SK-N-SH (cell line): Measurements from ENCODE around the gene CFAP210.

Experiments used
- CTCF ChIP-seq: fragments of 200-600 bp; sonication (generic); IDR thresholded peaks from 2 replicates; pipeline ENCODE4 v1.6.1; 2017; ENCODE audit warnings: antibody characterized with exemption, mild to moderate bottlenecking, moderate library complexity
- EP300 ChIP-seq, 2 experiments: IDR thresholded peaks; 2 replicates each; pipeline versions ENCODE4 v1.4.0 to v1.6.1; 2012; ENCODE audit warnings: borderline replicate concordance in 1 of 2, low read depth in 1 of 2, low read length in 1 of 2
- FOXJ3 ChIP-seq: sonication (generic); formaldehyde crosslinking; IDR thresholded peaks from 2 replicates; pipeline ENCODE4 v1.5.1; 2020; ENCODE audit warnings: mild to moderate bottlenecking, missing genetic modification reagents
- FOXM1 ChIP-seq: IDR thresholded peaks from 2 replicates; pipeline ENCODE4 v1.4.0; 2012; ENCODE audit warnings: low read depth, mild to moderate bottlenecking
- MAX ChIP-seq: IDR thresholded peaks from 2 replicates; pipeline ENCODE4 v1.4.0; 2012; ENCODE audit warnings: low read depth
- NRF1 ChIP-seq: IDR thresholded peaks from 2 replicates; pipeline ENCODE4 v1.6.1; 2012; ENCODE audit warnings: low read depth, mild to moderate bottlenecking, low read length
- POLR2AphosphoS5 ChIP-seq: IDR thresholded peaks from 2 replicates; pipeline ENCODE4 v1.6.1; 2012; ENCODE audit warnings: low read depth, low read length
- RCOR1 ChIP-seq: fragments of 150-350 bp; IDR thresholded peaks from 2 replicates; pipeline ENCODE4 v1.6.1; 2017; ENCODE audit warnings: antibody characterized with exemption, low read length
- REST ChIP-seq: IDR thresholded peaks from 2 replicates; pipeline ENCODE4 v1.6.1; 2012; ENCODE audit warnings: mild to moderate bottlenecking, low read depth, low read length, moderate library complexity
- RFX5 ChIP-seq: IDR thresholded peaks from 2 replicates; pipeline ENCODE4 v1.6.1; 2012; ENCODE audit warnings: mild to moderate bottlenecking, improper control_type of control experiment, low read length
- TAF1 ChIP-seq: IDR thresholded peaks from 2 replicates; pipeline ENCODE4 v1.6.1; 2012; ENCODE audit warnings: low read depth, mild to moderate bottlenecking, low read length, moderate library complexity, borderline replicate concordance
- USF1 ChIP-seq: IDR thresholded peaks from 2 replicates; pipeline ENCODE4 v1.4.0; 2012; ENCODE audit warnings: low read depth, borderline replicate concordance

GRCh38 chr2:169663247-169663646, 31.0 kb downstream of the CFAP210 start:
- no peak for TF ChIP-seq FOXJ3 (CRISPR knock-in tag)
- TF ChIP-seq USF1: no peak
- no peak for TF ChIP-seq POLR2AphosphoS5
- no peak for TF ChIP-seq TAF1
- TF ChIP-seq MAX: no peak
- TF ChIP-seq CTCF: no peak
- no peak for TF ChIP-seq REST
- no peak for TF ChIP-seq FOXM1
- TF ChIP-seq EP300 (IDR thresholded peaks at IDR 0.05; ENCODE audit: borderline replicate concordance in 1 of 2, low read depth in 1 of 2, low read length in 1 of 2): no peak
- TF ChIP-seq RCOR1: no peak
- no peak for TF ChIP-seq RFX5
- TF ChIP-seq NRF1: no peak
